ENCODE data around the gene MYOM3. TPM values are rescaled to one million over a fixed set of nuclear protein-coding genes. Genes with fewer than 3 reads are reported as not detected.

Gene MYOM3
- total and polyA plus RNA-seq, 2 of the 13 experiments (the other 11 are each of a cell fraction or from before 2014, with no cell fraction given) = 5.8 to 15.3 TPM

GRCh38 chr1:24119859-24120756, 8.2 kb upstream of the MYOM3 start (continued):
- TF ChIP-seq ZFP41 (CRISPR knock-in tag; IDR thresholded peaks at IDR 0.05; ENCODE audit: borderline replicate concordance) (no peak), MIER2 (CRISPR knock-in tag; IDR thresholded peaks at IDR 0.05) (peak; percentile 14; the same call in 1 of the 2 replicates), SOX5 (CRISPR knock-in tag; IDR thresholded peaks at IDR 0.05; ENCODE audit: borderline replicate concordance) (peak; percentile 67), CCAR2 (optimal IDR thresholded peaks at IDR 0.05; ENCODE audit: low read depth, low read length) (no peak), ZNF547 (CRISPR knock-in tag; IDR thresholded peaks at IDR 0.05) (no peak; the same call in 1 of the 2 replicates), JDP2 (CRISPR knock-in tag; IDR thresholded peaks at IDR 0.05; ENCODE audit: borderline replicate concordance) (no peak), MBNL3 (CRISPR knock-in tag; conservative IDR thresholded peaks at IDR 0.05) (no peak), ZNF235 (CRISPR knock-in tag; IDR thresholded peaks at IDR 0.05; ENCODE audit: borderline replicate concordance) (no peak), ZNF782 (CRISPR knock-in tag; IDR thresholded peaks at IDR 0.05; ENCODE audit: borderline replicate concordance) (peak; percentile 58; the same call in 1 of the 2 replicates), ZNF12 (CRISPR knock-in tag; IDR thresholded peaks at IDR 0.05) (no peak), SAP130 (CRISPR knock-in tag; IDR thresholded peaks at IDR 0.05; ENCODE audit: low read depth) (peak; percentile 69), PHF5A (CRISPR knock-in tag; IDR thresholded peaks at IDR 0.05; ENCODE audit: low read depth, unreplicated experiment) (peak; percentile 32), NFE2 (CRISPR knock-in tag; IDR thresholded peaks at IDR 0.05) (no peak; the same call in 1 of the 2 replicates), BORCS8-MEF2B (CRISPR knock-in tag; IDR thresholded peaks at IDR 0.05) (peak; percentile 65; the same call in 1 of the 2 replicates), SRY (CRISPR knock-in tag; IDR thresholded peaks at IDR 0.05) (no peak), ZNF749 (CRISPR knock-in tag; IDR thresholded peaks at IDR 0.05; ENCODE audit: borderline replicate concordance) (no peak; the same call in 1 of the 2 replicates)
- TF ChIP-seq, protein P1, sequence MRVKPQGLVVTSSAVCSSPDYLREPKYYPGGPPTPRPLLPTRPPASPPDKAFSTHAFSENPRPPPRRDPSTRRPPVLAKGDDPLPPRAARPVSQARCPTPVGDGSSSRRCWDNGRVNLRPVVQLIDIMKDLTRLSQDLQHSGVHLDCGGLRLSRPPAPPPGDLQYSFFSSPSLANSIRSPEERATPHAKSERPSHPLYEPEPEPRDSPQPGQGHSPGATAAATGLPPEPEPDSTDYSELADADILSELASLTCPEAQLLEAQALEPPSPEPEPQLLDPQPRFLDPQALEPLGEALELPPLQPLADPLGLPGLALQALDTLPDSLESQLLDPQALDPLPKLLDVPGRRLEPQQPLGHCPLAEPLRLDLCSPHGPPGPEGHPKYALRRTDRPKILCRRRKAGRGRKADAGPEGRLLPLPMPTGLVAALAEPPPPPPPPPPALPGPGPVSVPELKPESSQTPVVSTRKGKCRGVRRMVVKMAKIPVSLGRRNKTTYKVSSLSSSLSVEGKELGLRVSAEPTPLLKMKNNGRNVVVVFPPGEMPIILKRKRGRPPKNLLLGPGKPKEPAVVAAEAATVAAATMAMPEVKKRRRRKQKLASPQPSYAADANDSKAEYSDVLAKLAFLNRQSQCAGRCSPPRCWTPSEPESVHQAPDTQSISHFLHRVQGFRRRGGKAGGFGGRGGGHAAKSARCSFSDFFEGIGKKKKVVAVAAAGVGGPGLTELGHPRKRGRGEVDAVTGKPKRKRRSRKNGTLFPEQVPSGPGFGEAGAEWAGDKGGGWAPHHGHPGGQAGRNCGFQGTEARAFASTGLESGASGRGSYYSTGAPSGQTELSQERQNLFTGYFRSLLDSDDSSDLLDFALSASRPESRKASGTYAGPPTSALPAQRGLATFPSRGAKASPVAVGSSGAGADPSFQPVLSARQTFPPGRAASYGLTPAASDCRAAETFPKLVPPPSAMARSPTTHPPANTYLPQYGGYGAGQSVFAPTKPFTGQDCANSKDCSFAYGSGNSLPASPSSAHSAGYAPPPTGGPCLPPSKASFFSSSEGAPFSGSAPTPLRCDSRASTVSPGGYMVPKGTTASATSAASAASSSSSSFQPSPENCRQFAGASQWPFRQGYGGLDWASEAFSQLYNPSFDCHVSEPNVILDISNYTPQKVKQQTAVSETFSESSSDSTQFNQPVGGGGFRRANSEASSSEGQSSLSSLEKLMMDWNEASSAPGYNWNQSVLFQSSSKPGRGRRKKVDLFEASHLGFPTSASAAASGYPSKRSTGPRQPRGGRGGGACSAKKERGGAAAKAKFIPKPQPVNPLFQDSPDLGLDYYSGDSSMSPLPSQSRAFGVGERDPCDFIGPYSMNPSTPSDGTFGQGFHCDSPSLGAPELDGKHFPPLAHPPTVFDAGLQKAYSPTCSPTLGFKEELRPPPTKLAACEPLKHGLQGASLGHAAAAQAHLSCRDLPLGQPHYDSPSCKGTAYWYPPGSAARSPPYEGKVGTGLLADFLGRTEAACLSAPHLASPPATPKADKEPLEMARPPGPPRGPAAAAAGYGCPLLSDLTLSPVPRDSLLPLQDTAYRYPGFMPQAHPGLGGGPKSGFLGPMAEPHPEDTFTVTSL (CRISPR knock-in tag; IDR thresholded peaks at IDR 0.05; ENCODE audit: borderline replicate concordance) = no peak
- TF ChIP-seq, protein P2, sequence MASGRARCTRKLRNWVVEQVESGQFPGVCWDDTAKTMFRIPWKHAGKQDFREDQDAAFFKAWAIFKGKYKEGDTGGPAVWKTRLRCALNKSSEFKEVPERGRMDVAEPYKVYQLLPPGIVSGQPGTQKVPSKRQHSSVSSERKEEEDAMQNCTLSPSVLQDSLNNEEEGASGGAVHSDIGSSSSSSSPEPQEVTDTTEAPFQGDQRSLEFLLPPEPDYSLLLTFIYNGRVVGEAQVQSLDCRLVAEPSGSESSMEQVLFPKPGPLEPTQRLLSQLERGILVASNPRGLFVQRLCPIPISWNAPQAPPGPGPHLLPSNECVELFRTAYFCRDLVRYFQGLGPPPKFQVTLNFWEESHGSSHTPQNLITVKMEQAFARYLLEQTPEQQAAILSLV (CRISPR knock-in tag; IDR thresholded peaks at IDR 0.05; ENCODE audit: borderline replicate concordance) = 0 out of 2 replicates have a peak, but pooled peaks have one; percentile 61
- TF ChIP-seq, protein P3, sequence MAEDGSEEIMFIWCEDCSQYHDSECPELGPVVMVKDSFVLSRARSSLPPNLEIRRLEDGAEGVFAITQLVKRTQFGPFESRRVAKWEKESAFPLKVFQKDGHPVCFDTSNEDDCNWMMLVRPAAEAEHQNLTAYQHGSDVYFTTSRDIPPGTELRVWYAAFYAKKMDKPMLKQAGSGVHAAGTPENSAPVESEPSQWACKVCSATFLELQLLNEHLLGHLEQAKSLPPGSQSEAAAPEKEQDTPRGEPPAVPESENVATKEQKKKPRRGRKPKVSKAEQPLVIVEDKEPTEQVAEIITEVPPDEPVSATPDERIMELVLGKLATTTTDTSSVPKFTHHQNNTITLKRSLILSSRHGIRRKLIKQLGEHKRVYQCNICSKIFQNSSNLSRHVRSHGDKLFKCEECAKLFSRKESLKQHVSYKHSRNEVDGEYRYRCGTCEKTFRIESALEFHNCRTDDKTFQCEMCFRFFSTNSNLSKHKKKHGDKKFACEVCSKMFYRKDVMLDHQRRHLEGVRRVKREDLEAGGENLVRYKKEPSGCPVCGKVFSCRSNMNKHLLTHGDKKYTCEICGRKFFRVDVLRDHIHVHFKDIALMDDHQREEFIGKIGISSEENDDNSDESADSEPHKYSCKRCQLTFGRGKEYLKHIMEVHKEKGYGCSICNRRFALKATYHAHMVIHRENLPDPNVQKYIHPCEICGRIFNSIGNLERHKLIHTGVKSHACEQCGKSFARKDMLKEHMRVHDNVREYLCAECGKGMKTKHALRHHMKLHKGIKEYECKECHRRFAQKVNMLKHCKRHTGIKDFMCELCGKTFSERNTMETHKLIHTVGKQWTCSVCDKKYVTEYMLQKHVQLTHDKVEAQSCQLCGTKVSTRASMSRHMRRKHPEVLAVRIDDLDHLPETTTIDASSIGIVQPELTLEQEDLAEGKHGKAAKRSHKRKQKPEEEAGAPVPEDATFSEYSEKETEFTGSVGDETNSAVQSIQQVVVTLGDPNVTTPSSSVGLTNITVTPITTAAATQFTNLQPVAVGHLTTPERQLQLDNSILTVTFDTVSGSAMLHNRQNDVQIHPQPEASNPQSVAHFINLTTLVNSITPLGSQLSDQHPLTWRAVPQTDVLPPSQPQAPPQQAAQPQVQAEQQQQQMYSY (CRISPR knock-in tag; IDR thresholded peaks at IDR 0.05) = no peak

All from HepG2 (cell line).